CD4-positive, CD25-positive, alpha-beta regulatory T cell (primary cell): Measurements from ENCODE around the gene FADS3. TPM values are rescaled to one million over a fixed set of nuclear protein-coding genes. Genes with fewer than 3 reads are reported as not detected.

Source experiments
- ATAC-seq, 2 donors: fragments of 150-1000 bp; cut with Tn5 transposase; one replicate each; pipeline ENCODE4 v1.10.0; 2021; ENCODE audit warnings: low read depth in 2 of 2, moderate number of reproducible peaks in 2 of 2, moderate library complexity in 1 of 2
- DNase-seq, 3 donors: peaks; one replicate each; pipeline versions ENCODE4 v3.0.0 to v3.0.0-alpha.2; 2012 to 2022; ENCODE audit warnings: mixed read lengths in 1 of 3
- H3K27ac ChIP-seq: one replicate; pipeline ENCODE4 v1.7.0; 2013; ENCODE audit warnings: mild to moderate bottlenecking, low read length; ENCODE audit not compliant: insufficient read depth, poor library complexity, severe bottlenecking
- H3K27me3 ChIP-seq: one replicate; pipeline ENCODE4 v1.7.0; 2013; ENCODE audit warnings: low read length; ENCODE audit not compliant: control insufficient read depth, insufficient read depth
- H3K36me3 ChIP-seq: one replicate; pipeline ENCODE4 v1.7.0; 2013; ENCODE audit warnings: mild to moderate bottlenecking, low read length, moderate library complexity; ENCODE audit not compliant: control insufficient read depth, insufficient read depth
- H3K4me1 ChIP-seq: 2 replicates; pipeline ENCODE4 v1.7.0; 2013; ENCODE audit warnings: mild to moderate bottlenecking, low read length; ENCODE audit not compliant: insufficient read depth, control insufficient read depth, poor library complexity, severe bottlenecking
- H3K4me3 ChIP-seq: one replicate; pipeline ENCODE4 v1.7.0; 2013; ENCODE audit warnings: low read depth, mild to moderate bottlenecking, low read length, moderate library complexity
- H3K9me3 ChIP-seq, 2 experiments: 1 replicate in 1 of 2; 2 replicates in 1 of 2; pipeline ENCODE4 v1.7.0; 2013; ENCODE audit warnings: low read length in 2 of 2, mild to moderate bottlenecking in 1 of 2, moderate library complexity in 1 of 2; ENCODE audit not compliant: control insufficient read depth in 2 of 2
- H3K27ac Mint-ChIP-seq, 3 donors: one replicate each; pipeline ENCODE4 v1.8.0; 2020 to 2022; ENCODE audit warnings: mild to moderate bottlenecking in 3 of 3, mixed read lengths in 3 of 3, moderate library complexity in 2 of 3
- H3K27me3 Mint-ChIP-seq: one replicate; pipeline ENCODE4 v1.8.0; 2022; ENCODE audit warnings: mild to moderate bottlenecking, mixed read lengths
- H3K36me3 Mint-ChIP-seq: one replicate; pipeline ENCODE4 v1.8.0; 2020; ENCODE audit warnings: mixed read lengths
- H3K4me1 Mint-ChIP-seq, 4 donors: one replicate each; pipeline ENCODE4 v1.8.0; 2020 to 2022; ENCODE audit warnings: mixed read lengths in 4 of 4, mild to moderate bottlenecking in 1 of 4
- H3K4me3 Mint-ChIP-seq, 4 donors: one replicate each; pipeline ENCODE4 v1.8.0; 2020 to 2022; ENCODE audit warnings: mild to moderate bottlenecking in 4 of 4, mixed read lengths in 4 of 4, moderate library complexity in 3 of 4
- H3K9me3 Mint-ChIP-seq, 7 donors: one replicate each; pipeline ENCODE4 v1.8.0; 2020 to 2022; ENCODE audit warnings: mixed read lengths in 7 of 7, mild to moderate bottlenecking in 3 of 7, moderate library complexity in 2 of 7
- polyA plus RNA-seq, 4 donors: library from polyadenylated mRNA; unstranded; fragments of 300-500 nt; fragmentation: Illumina TruSeq; gene quantifications; one replicate each; pipeline ENCODE4 v1.2.3, GENCODE V29; 2021
- total RNA-seq: library from RNA; stranded (reverse); gene quantifications from one replicate; pipeline ENCODE4 v1.2.3, GENCODE V29; 2022

FADS3 gene
- total and polyA plus RNA-seq, 5 donors from 2014 or later = 0.87 to 15.8 (median 1.4) TPM

- Mint-ChIP-seq H3K4me3 (peak overlapping the region in 2 of 4 donors; percentile 71 to 80), H3K27ac (peak overlapping the region in 2 of 3 donors; percentile 36 to 52), H3K36me3 (no peaks in the 10 kb centered on the region), H3K4me1 (peaks cover 0 to 14% (median 4%) of the 10 kb centered on the region in 4 donors), H3K9me3 (peaks cover 0 to 2% (median 0%) of the 10 kb centered on the region in 7 donors), H3K27me3 (peaks cover 58% of the 10 kb centered on the region)
- Histone ChIP-seq H3K4me3 (no peak overlapping the region), H3K4me1 (peaks cover 4% of the 10 kb centered on the region), H3K36me3 (no peaks in the 10 kb centered on the region), H3K9me3 (no peaks in the 10 kb centered on the region), H3K27me3 (peaks cover 10% of the 10 kb centered on the region), H3K27ac (no peak overlapping the region)
- ATAC-seq = no peak
- DNase-seq = no peak
Observed at GRCh38 chr11:61918251-61918937, 27.0 kb upstream of the FADS3 start.

GRCh38 chr11:61917334-61918109 lies 26.2 kb upstream of the FADS3 start, which contains the start of gene RAB3IL1:
TSS of gene RAB3IL1 (minus strand) at chr11:61917566. CDS start at chr11:61917367, 199 bp downstream.
- Histone ChIP-seq H3K4me1 (peaks cover 4% of the 10 kb centered on the region), H3K27me3 (peaks cover 10% of the 10 kb centered on the region), H3K9me3 (no peaks in the 10 kb centered on the region), H3K4me3 (no peak within 1 kb of the TSS), H3K36me3 (no peaks in the 10 kb centered on the region), H3K27ac (no peak within 1 kb of the TSS)
- Mint-ChIP-seq H3K4me1 (peaks cover 0 to 14% (median 4%) of the 10 kb centered on the region in 4 donors), H3K9me3 (peaks cover 0 to 2% (median 0%) of the 10 kb centered on the region in 7 donors), H3K27me3 (peaks cover 51% of the 10 kb centered on the region), H3K27ac (peak within 1 kb of the TSS in 1 of 3 donors; percentile 36), H3K4me3 (peak within 1 kb of the TSS in 3 of 4 donors; percentile 71 to 81 (median 80)), H3K36me3 (no peaks in the 10 kb centered on the region)
- ATAC-seq (no peak), DNase-seq (no peak)

- H3K4me3 ChIP-seq = no peak overlapping the region
- Mint-ChIP-seq H3K9me3 (peaks cover 0 to 2% (median 0%) of the 10 kb centered on the region in 7 donors), H3K27ac (no peak overlapping the region), H3K4me3 (peak overlapping the region in 2 of 4 donors; percentile 44 to 48), H3K4me1 (peaks cover 0 to 14% (median 4%) of the 10 kb centered on the region in 4 donors), H3K36me3 (no peaks in the 10 kb centered on the region), H3K27me3 (peaks cover 50% of the 10 kb centered on the region)
- no peak for ATAC-seq
- H3K4me1 ChIP-seq = peaks cover 4% of the 10 kb centered on the region
- H3K9me3 ChIP-seq = no peaks in the 10 kb centered on the region
- H3K36me3 ChIP-seq = no peaks in the 10 kb centered on the region
- H3K27me3 ChIP-seq = peaks cover 10% of the 10 kb centered on the region
- DNase-seq = no peak
- H3K27ac ChIP-seq = no peak overlapping the region
Observed at GRCh38 chr11:61916737-61917333, 25.5 kb upstream of the FADS3 start.

GRCh38 chr11:61914471-61915171 lies 23.3 kb upstream of the FADS3 start:
- no peak overlapping the region for H3K4me3 ChIP-seq
- Mint-ChIP-seq H3K4me3 (no peak overlapping the region), H3K4me1 (peaks cover 0 to 14% (median 4%) of the 10 kb centered on the region in 4 donors), H3K27ac (no peak overlapping the region), H3K27me3 (peaks cover 36% of the 10 kb centered on the region), H3K9me3 (peaks cover 0 to 2% (median 0%) of the 10 kb centered on the region in 7 donors), H3K36me3 (no peaks in the 10 kb centered on the region)
- peaks cover 4% of the 10 kb centered on the region for H3K4me1 ChIP-seq
- H3K27me3 ChIP-seq = peaks cover 10% of the 10 kb centered on the region
- H3K36me3 ChIP-seq = no peaks in the 10 kb centered on the region
- DNase-seq (no peak), ATAC-seq (no peak)
- H3K9me3 ChIP-seq = no peaks in the 10 kb centered on the region
- H3K27ac ChIP-seq = no peak overlapping the region

GRCh38 chr11:61913699-61914395 lies 22.5 kb upstream of the FADS3 start:
- Histone ChIP-seq H3K4me3 (no peak overlapping the region), H3K9me3 (no peaks in the 10 kb centered on the region), H3K27me3 (peaks cover 10% of the 10 kb centered on the region), H3K36me3 (no peaks in the 10 kb centered on the region), H3K27ac (no peak overlapping the region), H3K4me1 (peaks cover 4% of the 10 kb centered on the region)
- Mint-ChIP-seq H3K9me3 (peaks cover 0 to 2% (median 0%) of the 10 kb centered on the region in 7 donors), H3K27me3 (peaks cover 31% of the 10 kb centered on the region), H3K27ac (no peak overlapping the region), H3K4me1 (peaks cover 0 to 14% (median 4%) of the 10 kb centered on the region in 4 donors), H3K4me3 (no peak overlapping the region), H3K36me3 (no peaks in the 10 kb centered on the region)
- no peak for ATAC-seq
- no peak for DNase-seq

- Histone ChIP-seq H3K36me3 (no peaks in the 10 kb centered on the region), H3K9me3 (no peaks in the 10 kb centered on the region), H3K4me3 (no peak overlapping the region), H3K4me1 (peaks cover 4% of the 10 kb centered on the region), H3K27ac (no peak overlapping the region), H3K27me3 (peaks cover 7% of the 10 kb centered on the region)
- DNase-seq = no peak
- H3K4me1 Mint-ChIP-seq = peaks cover 0 to 9% (median under 1%) of the 10 kb centered on the region in 4 donors
- no peak overlapping the region for H3K27ac Mint-ChIP-seq
- no peak for ATAC-seq
- H3K27me3 Mint-ChIP-seq = peaks cover 24% of the 10 kb centered on the region
- no peaks in the 10 kb centered on the region for H3K36me3 Mint-ChIP-seq
- peaks cover 0 to 2% (median 0%) of the 10 kb centered on the region in 7 donors for H3K9me3 Mint-ChIP-seq
- no peak overlapping the region for H3K4me3 Mint-ChIP-seq
Observed at GRCh38 chr11:61912991-61913698, 21.8 kb upstream of the FADS3 start.
